Endothelial cell of umbilical vein (primary cell): ENCODE data around the gene SNX9. TPM values are rescaled to one million over a fixed set of nuclear protein-coding genes. Genes with fewer than 3 reads are reported as not detected.

ENCODE experiments used
- BruUV-seq: library from RNA; stranded (reverse); fragments of 400-500 nt; replicated peaks from 2 replicates; lab custom pipeline; 2021; lab: Mats Ljungman, UMichigan
- CTCF ChIA-PET: fragments of 300-600, 350-600 bp; sonication (Branson Sonifier 250); formaldehyde crosslinking; loops from one replicate; lab custom pipeline; 2021; ENCODE audit warnings: antibody characterized with exemption, inconsistent platforms; lab: Charles Lee
- POLR2A ChIA-PET: fragments of 300-600, 350-600 bp; sonication (Branson Sonifier 250); formaldehyde crosslinking; loops from one replicate; lab custom pipeline; 2021; ENCODE audit warnings: antibody characterized with exemption, inconsistent platforms; lab: Charles Lee
- DNase-seq: peaks from one replicate; pipeline ENCODE4 v3.0.0-alpha.2; 2011; ENCODE audit warnings: low read depth, low spot score
- FAIRE-seq: peaks from 2 replicates; lab custom pipeline; 2011; peaks lifted over from hg19 to GRCh38; lab: Jason Lieb, UNC
- H2AFZ ChIP-seq: 2 replicates; pipeline ENCODE4 v1.6.0; 2012; ENCODE audit warnings: low read depth, low read length, control low read depth, inconsistent platforms
- H3K27ac ChIP-seq: 2 replicates; pipeline ENCODE4 v1.5.1; 2011; ENCODE audit warnings: low read depth, mild to moderate bottlenecking, control low read depth, low read length, moderate library complexity; ENCODE audit not compliant: insufficient read depth
- H3K27me3 ChIP-seq, 2 experiments: 2 replicates each; pipeline versions ENCODE4 v1.6.0 to v1.6.1; 2011; ENCODE audit warnings: low read length in 2 of 2, mixed read lengths in 1 of 2; ENCODE audit not compliant: control insufficient read depth in 2 of 2, insufficient read depth in 2 of 2
- H3K36me3 ChIP-seq, 2 experiments: 2 replicates in 1 of 2; 3 replicates in 1 of 2; pipeline ENCODE4 v1.5.1; 2011; ENCODE audit warnings: low read length in 2 of 2, mild to moderate bottlenecking in 1 of 2, moderate library complexity in 1 of 2; ENCODE audit not compliant: control insufficient read depth in 2 of 2, insufficient read depth in 2 of 2; ENCODE audit errors: extremely low read depth in 1 of 2
- H3K4me1 ChIP-seq: 3 replicates; pipeline ENCODE4 v1.5.1; 2011; ENCODE audit warnings: mild to moderate bottlenecking, low read length; ENCODE audit not compliant: control insufficient read depth, insufficient read depth; ENCODE audit errors: extremely low read depth
- H3K4me2 ChIP-seq: 2 replicates; pipeline ENCODE4 v1.6.1; 2011; ENCODE audit warnings: low read length, control low read depth, mixed read lengths; ENCODE audit not compliant: insufficient read depth
- H3K4me3 ChIP-seq, 3 experiments: fragments of 200-600 bp in 1 of 3; sonication (generic), shearing (Covaris generic) in 1 of 3; replicated peaks in 1 of 3; 2 replicates each; pipeline ENCODE4 v1.5.1; 2011 to 2016; ENCODE audit warnings: control low read depth in 3 of 3, low read length in 3 of 3, mild to moderate bottlenecking in 2 of 3, inconsistent platforms in 1 of 3, low read depth in 1 of 3, moderate library complexity in 1 of 3; ENCODE audit not compliant: insufficient read depth in 1 of 3
- H3K79me2 ChIP-seq: 2 replicates; pipeline ENCODE4 v1.6.0; 2012; ENCODE audit warnings: low read length, inconsistent platforms; ENCODE audit not compliant: control insufficient read depth, insufficient read depth
- H3K9ac ChIP-seq: replicated peaks from 2 replicates; pipeline ENCODE3; 2011; ENCODE audit warnings: low read length, control low read depth; ENCODE audit not compliant: insufficient read depth; ENCODE audit errors: extremely low read depth
- H3K9me1 ChIP-seq: replicated peaks from 3 replicates; pipeline ENCODE4 v1.6.0; 2011; ENCODE audit warnings: mild to moderate bottlenecking, low read length; ENCODE audit not compliant: control insufficient read depth, insufficient read depth; ENCODE audit errors: extremely low read depth
- H3K9me3 ChIP-seq: replicated peaks from 2 replicates; pipeline ENCODE4 v1.5.1; 2012; ENCODE audit warnings: low read length, inconsistent platforms; ENCODE audit not compliant: control insufficient read depth, insufficient read depth
- H4K20me1 ChIP-seq: replicated peaks from 2 replicates; pipeline ENCODE3; 2011; ENCODE audit warnings: mild to moderate bottlenecking, low read length; ENCODE audit not compliant: control insufficient read depth, insufficient read depth; ENCODE audit errors: extremely low read depth
- CTCF ChIP-seq, 2 donors: IDR thresholded peaks; 1 replicate in 1 of 2; 2 replicates in 1 of 2; pipeline ENCODE4 v1.5.1; 2011; ENCODE audit warnings: low read length in 2 of 2, mild to moderate bottlenecking in 2 of 2, moderate library complexity in 2 of 2, control low read depth in 1 of 2, inconsistent platforms in 1 of 2, low read depth in 1 of 2; ENCODE audit not compliant: insufficient read depth in 1 of 2; ENCODE audit errors: extremely low read depth in 1 of 2
- EZH2 ChIP-seq: IDR thresholded peaks from 2 replicates; pipeline ENCODE4 v1.6.1; 2012; ENCODE audit warnings: borderline replicate concordance, low read depth, mild to moderate bottlenecking, moderate library complexity, low read length, inconsistent platforms; ENCODE audit not compliant: severe bottlenecking
- FOS ChIP-seq: IDR thresholded peaks from 2 replicates; pipeline ENCODE4 v1.6.1; 2011; ENCODE audit warnings: mild to moderate bottlenecking, low read length, moderate library complexity, borderline replicate concordance; ENCODE audit not compliant: insufficient read depth
- GATA2 ChIP-seq: IDR thresholded peaks from 2 replicates; pipeline ENCODE4 v1.7.0; 2011; ENCODE audit warnings: low read depth, mild to moderate bottlenecking, moderate library complexity, mixed read lengths, low read length; ENCODE audit not compliant: insufficient read length, insufficient read depth
- JUN ChIP-seq: IDR thresholded peaks from 2 replicates; pipeline ENCODE4 v1.6.1; 2011; ENCODE audit warnings: borderline replicate concordance, low read depth; ENCODE audit not compliant: insufficient read length, insufficient read depth
- MAX ChIP-seq: IDR thresholded peaks from 2 replicates; pipeline ENCODE4 v1.6.1; 2011; ENCODE audit not compliant: insufficient read depth, insufficient read length
- MYC ChIP-seq: IDR thresholded peaks from one replicate; pipeline ENCODE4 v1.6.1; 2011; ENCODE audit warnings: mild to moderate bottlenecking, low read depth, low read length
- POLR2A ChIP-seq: IDR thresholded peaks from 2 replicates; pipeline ENCODE4 v1.6.1; 2012; ENCODE audit warnings: low read depth, mild to moderate bottlenecking, control low read depth, low read length
- POLR2AphosphoS5 ChIP-seq: IDR thresholded peaks from 2 replicates; pipeline ENCODE4 v1.6.1; 2012; ENCODE audit warnings: low read depth, mild to moderate bottlenecking, control low read depth, low read length, moderate library complexity; ENCODE audit not compliant: insufficient read depth
- dilution Hi-C: fragments of 300-500 bp; cut with MboI; formaldehyde crosslinking; loops from one replicate; pipeline ENCODE4 v1.15.0; 2019; ENCODE audit warnings: low sequenced_read_pairs; ENCODE audit not compliant: extremely low pct_ligation_motif_present
- intact Hi-C: fragments of 100-400 bp; cut with micrococcal nuclease; formaldehyde crosslinking; loops from one replicate; pipeline ENCODE4 v1.10.0; 2022
- polyA plus RNA-seq, 4 experiments: library from polyadenylated mRNA; depleted of rRNA in 3 of 4; stranded (reverse) in 3 of 4; unstranded in 1 of 4; fragments of >200 nt; gene quantifications; 2 replicates each; pipeline versions ENCODE4 v1.2.1 to v1.2.3, GENCODE V29; 2011 to 2012; ENCODE audit warnings: missing spikeins in 1 of 4
- total RNA-seq: library from RNA; stranded (reverse); gene quantifications from 2 replicates; pipeline ENCODE4 v1.2.3, GENCODE V29; 2021

Gene SNX9
- total and polyA plus RNA-seq, 2 donors (not counting 3 experiments of a cell fraction or from before 2014, with no cell fraction given): 27.5 to 54.5 TPM

- H3K27ac ChIP-seq: no peak overlapping the region
- BruUV-seq: no TSS peak
- TF ChIP-seq FOS (no peak), MAX (no peak), GATA2 (no peak), CTCF (IDR thresholded peaks at IDR 0.05; ENCODE audit: extremely low read depth in 1 of 2, insufficient read depth in 1 of 2, low read depth in 1 of 2, low read length in 2 of 2) (no peak), EZH2 (no peak), POLR2AphosphoS5 (no peak), MYC (no peak), POLR2A (no peak), JUN (no peak)
- no peak overlapping the region for H2AFZ ChIP-seq
- H3K4me1 ChIP-seq: no peaks in the 10 kb centered on the region
- H3K27me3 ChIP-seq: no peaks in the 10 kb centered on the region
- peaks cover 13 to 14% of the 10 kb centered on the region in 2 experiments for H3K36me3 ChIP-seq
- POLR2A ChIA-PET: no interaction called here
- no peak overlapping the region for H3K4me2 ChIP-seq
- CTCF ChIA-PET: no interaction called here
- no peaks in the 10 kb centered on the region for H3K9me3 ChIP-seq
- no peak for FAIRE-seq
- H3K4me3 ChIP-seq: no peak overlapping the region
- no peak for DNase-seq
- no peak overlapping the region for H3K9ac ChIP-seq
- dilution Hi-C loops (no loop called here), intact Hi-C loops (no loop called here)
- no peaks in the 10 kb centered on the region for H4K20me1 ChIP-seq
- H3K79me2 ChIP-seq: no peaks in the 10 kb centered on the region
- H3K9me1 ChIP-seq: no peaks in the 10 kb centered on the region
Measured at GRCh38 chr6:157921685-157922367, 98.8 kb downstream of the SNX9 start.
